NCI-H2171 (cell line): ENCODE data around the gene ERBIN.
"Not testable (repeated sequence)": the region's sequence is repeated elsewhere in the genome, so short reads cannot be mapped to it uniquely, and the experiment has no call there.

Experiments
- DNase-seq: peaks from one replicate; lab custom pipeline; 2025; lab: John Stamatoyannopoulos, UW

The ERBIN gene

GRCh38 chr5:66004216-66004615, 77.8 kb downstream of the ERBIN start:
- no peak for DNase-seq

GRCh38 chr5:66009277-66009676, 82.9 kb downstream of the ERBIN start:
- DNase-seq: no peak

GRCh38 chr5:66010476-66010875, 84.1 kb downstream of the ERBIN start:
- no peak for DNase-seq

- DNase-seq: no peak
These were observed 85.9 kb downstream of the ERBIN start for GRCh38 chr5:66012271-66012670.

GRCh38 chr5:66013397-66013796, 87.0 kb downstream of the ERBIN start:
- DNase-seq: no peak

- DNase-seq: no peak
These were observed 87.5 kb downstream of the ERBIN start for GRCh38 chr5:66013906-66014305.

- no peak for DNase-seq
These were observed 89.0 kb downstream of the ERBIN start for GRCh38 chr5:66015196-66015960.

- no peak for DNase-seq
These were observed 95.2 kb downstream of the ERBIN start for GRCh38 chr5:66021585-66021984.

- DNase-seq: no peak
These were observed 112.9 kb downstream of the ERBIN start for GRCh38 chr5:66039296-66039695.

GRCh38 chr5:66039701-66040100, 113.3 kb downstream of the ERBIN start:
- no peak for DNase-seq

- no peak for DNase-seq
These were observed 115.3 kb downstream of the ERBIN start for GRCh38 chr5:66041627-66042026.

GRCh38 chr5:66057239-66057638, 130.9 kb downstream of the ERBIN start:
- no peak for DNase-seq

- not testable (repeated sequence) for DNase-seq
These were observed 134.9 kb downstream of the ERBIN start for GRCh38 chr5:66061320-66061719.

- DNase-seq: not testable (repeated sequence)
These were observed 136.7 kb downstream of the ERBIN start for GRCh38 chr5:66063061-66063460.

GRCh38 chr5:66066826-66067225, 140.5 kb downstream of the ERBIN start:
- DNase-seq: no peak

- DNase-seq: no peak
These were observed 145.7 kb downstream of the ERBIN start for GRCh38 chr5:66072031-66072430.

- no peak for DNase-seq
These were observed 148.5 kb downstream of the ERBIN start for GRCh38 chr5:66074901-66075300.

- no peak for DNase-seq
These were observed 154.3 kb downstream of the ERBIN start for GRCh38 chr5:66080664-66081063.

- no peak for DNase-seq
These were observed 163.0 kb downstream of the ERBIN start for GRCh38 chr5:66089384-66089783.

- DNase-seq: no peak
These were observed 174.5 kb downstream of the ERBIN start for GRCh38 chr5:66100851-66101250.

GRCh38 chr5:66113160-66113559, 186.8 kb downstream of the ERBIN start:
- DNase-seq: no peak

- DNase-seq: no peak
These were observed 191.9 kb downstream of the ERBIN start for GRCh38 chr5:66118304-66118703.

- DNase-seq: no peak
These were observed 196.1 kb downstream of the ERBIN start for GRCh38 chr5:66122379-66123034.

GRCh38 chr5:66129144-66129543, 202.8 kb downstream of the ERBIN start:
- DNase-seq: no peak
